HepG2 (cell line): ENCODE results near the gene ABI3BP. TPM values are rescaled to one million over a fixed set of nuclear protein-coding genes. Genes with fewer than 3 reads are reported as not detected.
"Not testable (repeated sequence)": the region's sequence is repeated elsewhere in the genome, so short reads cannot be mapped to it uniquely, and the experiment has no call there.

Experiments used
- ATAC-seq: fragments of 200-7000 bp; cut with Tn5 transposase; 3 replicates; pipeline ENCODE4 v1.9.1; 2020; ENCODE audit warnings: mild to moderate bottlenecking, moderate library complexity
- BruUV-seq: library from RNA; stranded (reverse); fragments of 400-500 nt; replicated peaks from 2 replicates; lab custom pipeline; 2021; lab: Mats Ljungman, UMichigan
- CTCF ChIA-PET: fragments of 300-600 bp; formaldehyde crosslinking; extraction: SDS; loops from one replicate; lab custom pipeline; 2021; ENCODE audit warnings: low total read pairs, inconsistent platforms, low intra/inter-chr PET ratio; lab: Yijun Ruan, JAX
- POLR2A ChIA-PET: fragments of 350-600 bp; sonication (Branson Sonifier 250); formaldehyde crosslinking; loops from one replicate; lab custom pipeline; 2020; ENCODE audit warnings: antibody characterized with exemption, inconsistent platforms; lab: Yijun Ruan, JAX
- DNase-seq: peaks from one replicate; pipeline ENCODE4 v3.0.0-alpha.2; 2015; ENCODE audit warnings: low spot score
- FAIRE-seq: peaks from 3 replicates; lab custom pipeline; 2011; peaks lifted over from hg19 to GRCh38; lab: Jason Lieb, UNC
- H2AFZ ChIP-seq: one replicate; pipeline ENCODE4 v1.6.1; 2011; ENCODE audit warnings: low read length, inconsistent platforms
- H3K27ac ChIP-seq: fragments of 300-600 bp; 3 replicates; pipeline ENCODE4 v1.8.0; 2011; ENCODE audit warnings: mixed run types, mild to moderate bottlenecking, mixed read lengths, low read length, inconsistent platforms; ENCODE audit not compliant: insufficient read depth; ENCODE audit errors: extremely low read length
- H3K27me3 ChIP-seq, 2 experiments: fragments of 200-600 bp in 1 of 2; 2 replicates in 1 of 2; 3 replicates in 1 of 2; pipeline versions ENCODE4 v1.6.0 to v1.8.0; 2011; ENCODE audit warnings: low read length in 2 of 2, mild to moderate bottlenecking in 2 of 2, moderate library complexity in 2 of 2, inconsistent platforms in 1 of 2; ENCODE audit not compliant: insufficient read depth in 2 of 2, control insufficient read depth in 1 of 2
- H3K36me3 ChIP-seq, 2 experiments: fragments of 200-600 bp in 1 of 2; replicated peaks in 1 of 2; 2 replicates in 1 of 2; 3 replicates in 1 of 2; pipeline versions ENCODE4 v1.5.1 to v1.8.0; 2011; ENCODE audit warnings: low read length in 2 of 2, inconsistent platforms in 1 of 2; ENCODE audit not compliant: insufficient read depth in 2 of 2, control insufficient read depth in 1 of 2
- H3K4me1 ChIP-seq: 2 replicates; pipeline ENCODE4 v1.5.1; 2012; ENCODE audit warnings: low read length, inconsistent platforms; ENCODE audit not compliant: insufficient read depth
- H3K4me2 ChIP-seq: 2 replicates; pipeline ENCODE4 v1.6.0; 2011; ENCODE audit warnings: low read depth, low read length, inconsistent platforms
- H3K4me3 ChIP-seq, 3 experiments: fragments of 200-600 bp in 1 of 3; sonication (generic), shearing (Covaris generic) in 1 of 3; replicated peaks in 1 of 3; 2 replicates each; pipeline ENCODE4 v1.5.1; 2011 to 2016; ENCODE audit warnings: low read length in 3 of 3, inconsistent platforms in 2 of 3, low read depth in 2 of 3, mild to moderate bottlenecking in 2 of 3, control low read depth in 1 of 3, mixed read lengths in 1 of 3; ENCODE audit not compliant: insufficient read depth in 1 of 3
- H3K79me2 ChIP-seq: one replicate; pipeline ENCODE4 v1.6.1; 2011; ENCODE audit warnings: low read length, inconsistent platforms; ENCODE audit not compliant: insufficient read depth
- H3K9ac ChIP-seq: 2 replicates; pipeline ENCODE4 v1.6.0; 2011; ENCODE audit warnings: mild to moderate bottlenecking, low read depth, low read length, inconsistent platforms; ENCODE audit not compliant: insufficient read depth
- H3K9me3 ChIP-seq: 2 replicates; pipeline ENCODE4 v1.5.1; 2012; ENCODE audit warnings: mild to moderate bottlenecking, low read length
- H4K20me1 ChIP-seq: 2 replicates; pipeline ENCODE4 v1.6.0; 2011; ENCODE audit warnings: inconsistent platforms, mild to moderate bottlenecking, low read length, moderate library complexity; ENCODE audit not compliant: insufficient read depth
- IKZF5 ChIP-seq: IDR thresholded peaks from 2 replicates; pipeline ENCODE4 v1.6.1; 2018; ENCODE audit warnings: missing genetic modification reagents, mild to moderate bottlenecking, missing compliant biosample characterization
- NONO ChIP-seq, 2 experiments: fragments of 450-650 bp in 1 of 2; sonication (generic) in 1 of 2; formaldehyde crosslinking in 1 of 2; IDR thresholded peaks in 1 of 2; conservative IDR thresholded peaks in 1 of 2; 2 replicates each; pipeline versions ENCODE4 v1.6.1 to v1.8.0; 2017 to 2022; ENCODE audit warnings: mild to moderate bottlenecking in 1 of 2, missing genetic modification reagents in 1 of 2, moderate library complexity in 1 of 2
- ZNF275 ChIP-seq: sonication (generic); formaldehyde crosslinking; IDR thresholded peaks from 2 replicates; pipeline ENCODE4 v1.8.0; 2022; ENCODE audit warnings: missing genetic modification reagents, mild to moderate bottlenecking, inconsistent platforms, borderline replicate concordance
- WGBS: methylation state at CpG from one replicate; pipeline ENCODE4 v1.1.6; 2017; ENCODE audit warnings: low lambda C conversion rate; 5-methylcytosine and 5-hydroxymethylcytosine counted together
- in situ Hi-C: cut with HindIII; loops from 2 replicates; pipeline ENCODE4 v1.10.0; 2017; ENCODE audit warnings: low pct_unique_long_range_greater_than_20kb; ENCODE audit not compliant: extremely low pct_ligation_motif_present
- intact Hi-C: fragments of 100-400 bp; cut with micrococcal nuclease; formaldehyde crosslinking; loops from one replicate; pipeline ENCODE4 v1.10.0; 2022; ENCODE audit not compliant: unreplicated experiment
- polyA plus RNA-seq, 8 experiments: library from polyadenylated mRNA; depleted of rRNA in 3 of 8; stranded (reverse) in 7 of 8; unstranded in 1 of 8; fragments of >200 nt; fragmentation: Illumina TruSeq in 4 of 8; extraction: Trizol in 4 of 8; gene quantifications; 2 replicates each; pipeline versions ENCODE4 v1.2.1 to v1.2.3, GENCODE V29; 2011 to 2016; ENCODE audit warnings: low read depth in 4 of 8, missing spikeins in 1 of 8, mixed read lengths in 1 of 8; ENCODE audit not compliant: insufficient read depth in 1 of 8
- total RNA-seq, 5 experiments: library from RNA; depleted of rRNA; stranded (reverse); fragments of >200 nt; fragmentation: Illumina TruSeq; extraction: Trizol; gene quantifications; 2 replicates each; pipeline ENCODE4 v1.2.3, GENCODE V29; 2016; ENCODE audit warnings: low read depth in 1 of 5
- TF ChIP-seq, protein P1 (sequence below): sonication (generic); formaldehyde crosslinking; IDR thresholded peaks from 2 replicates; pipeline ENCODE4 v1.4.0; 2020; ENCODE audit warnings: missing genetic modification reagents, borderline replicate concordance

The ABI3BP gene
- total and polyA plus RNA-seq, 2 of the 13 experiments (the other 11 are each of a cell fraction or from before 2014, with no cell fraction given), result not detected

DNA sequence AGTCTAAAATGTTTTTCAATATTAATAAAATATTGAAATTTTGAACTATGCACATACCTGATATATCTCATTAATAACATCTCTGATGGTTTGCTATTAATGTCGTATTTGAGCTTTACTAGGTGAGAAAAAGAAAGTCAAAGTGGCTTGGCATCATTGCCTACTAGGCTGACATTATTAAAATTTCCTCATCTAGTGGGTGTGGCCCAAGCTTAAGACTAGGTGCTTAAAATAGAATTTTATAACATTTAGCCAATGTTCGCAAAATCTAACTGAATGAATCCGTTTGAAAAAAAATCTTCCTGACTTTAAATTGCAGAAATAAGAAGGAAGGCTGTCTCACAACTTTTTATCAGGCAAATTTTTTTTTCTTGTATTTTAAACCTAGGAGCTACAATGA, 46.1 kb downstream of the ABI3BP start (continued):
- TF ChIP-seq, protein P1, sequence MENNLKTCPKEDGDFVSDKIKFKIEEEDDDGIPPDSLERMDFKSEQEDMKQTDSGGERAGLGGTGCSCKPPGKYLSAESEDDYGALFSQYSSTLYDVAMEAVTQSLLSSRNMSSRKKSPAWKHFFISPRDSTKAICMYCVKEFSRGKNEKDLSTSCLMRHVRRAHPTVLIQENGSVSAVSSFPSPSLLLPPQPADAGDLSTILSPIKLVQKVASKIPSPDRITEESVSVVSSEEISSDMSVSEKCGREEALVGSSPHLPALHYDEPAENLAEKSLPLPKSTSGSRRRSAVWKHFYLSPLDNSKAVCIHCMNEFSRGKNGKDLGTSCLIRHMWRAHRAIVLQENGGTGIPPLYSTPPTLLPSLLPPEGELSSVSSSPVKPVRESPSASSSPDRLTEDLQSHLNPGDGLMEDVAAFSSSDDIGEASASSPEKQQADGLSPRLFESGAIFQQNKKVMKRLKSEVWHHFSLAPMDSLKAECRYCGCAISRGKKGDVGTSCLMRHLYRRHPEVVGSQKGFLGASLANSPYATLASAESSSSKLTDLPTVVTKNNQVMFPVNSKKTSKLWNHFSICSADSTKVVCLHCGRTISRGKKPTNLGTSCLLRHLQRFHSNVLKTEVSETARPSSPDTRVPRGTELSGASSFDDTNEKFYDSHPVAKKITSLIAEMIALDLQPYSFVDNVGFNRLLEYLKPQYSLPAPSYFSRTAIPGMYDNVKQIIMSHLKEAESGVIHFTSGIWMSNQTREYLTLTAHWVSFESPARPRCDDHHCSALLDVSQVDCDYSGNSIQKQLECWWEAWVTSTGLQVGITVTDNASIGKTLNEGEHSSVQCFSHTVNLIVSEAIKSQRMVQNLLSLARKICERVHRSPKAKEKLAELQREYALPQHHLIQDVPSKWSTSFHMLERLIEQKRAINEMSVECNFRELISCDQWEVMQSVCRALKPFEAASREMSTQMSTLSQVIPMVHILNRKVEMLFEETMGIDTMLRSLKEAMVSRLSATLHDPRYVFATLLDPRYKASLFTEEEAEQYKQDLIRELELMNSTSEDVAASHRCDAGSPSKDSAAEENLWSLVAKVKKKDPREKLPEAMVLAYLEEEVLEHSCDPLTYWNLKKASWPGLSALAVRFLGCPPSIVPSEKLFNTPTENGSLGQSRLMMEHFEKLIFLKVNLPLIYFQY, result no peak
- no peak for TF ChIP-seq NONO (IDR thresholded peaks at IDR 0.05)
- TF ChIP-seq NONO (CRISPR knock-in tag; conservative IDR thresholded peaks at IDR 0.05), result no peak
- no peak for TF ChIP-seq IKZF5 (CRISPR knock-in tag)
- TF ChIP-seq ZNF275 (CRISPR knock-in tag), result no peak

GRCh38 chr3:100946096-100946495, 47.1 kb downstream of the ABI3BP start:
- H3K9me3 ChIP-seq, H3K4me3 ChIP-seq, H3K4me1 ChIP-seq, H3K27me3 ChIP-seq, H3K9ac ChIP-seq, POLR2A ChIA-PET, DNase-seq, H2AFZ ChIP-seq, H3K4me2 ChIP-seq, intact Hi-C loops, BruUV-seq, CTCF ChIA-PET, ATAC-seq, in situ Hi-C loops, H4K20me1 ChIP-seq, H3K36me3 ChIP-seq, H3K79me2 ChIP-seq, FAIRE-seq, H3K27ac ChIP-seq: not testable (repeated sequence)
- 44% methylated on average over 2 of the region's 2 CpGs for whole genome bisulfite sequencing
